Suprapubic skin (tissue), 4 donors: Measurements from ENCODE around the gene ARHGEF33. TPM values are rescaled to one million over a fixed set of nuclear protein-coding genes. Genes with fewer than 3 reads are reported as not detected.
A peak's percentile ranks its signal among the peaks of the same experiment; 100 is the strongest.

ENCODE experiments used
- DNase-seq, 2 donors: peaks; one replicate each; pipeline ENCODE4 v3.0.0-alpha.2; 2019; ENCODE audit warnings: low spot score in 2 of 2
- H3K27ac ChIP-seq: fragments of 200-600 bp; sonication (generic); one replicate; pipeline ENCODE4 v1.5.1; 2019
- H3K27me3 ChIP-seq: fragments of 200-600 bp; sonication (generic); one replicate; pipeline ENCODE4 v1.5.1; 2019
- H3K36me3 ChIP-seq: fragments of 200-600 bp; sonication (generic); one replicate; pipeline ENCODE4 v1.5.1; 2019
- H3K4me1 ChIP-seq: fragments of 200-600 bp; sonication (generic); one replicate; pipeline ENCODE4 v1.5.1; 2019
- H3K4me3 ChIP-seq: fragments of 200-600 bp; sonication (generic); one replicate; pipeline ENCODE4 v1.5.1; 2019; ENCODE audit warnings: mild to moderate bottlenecking
- H3K9me3 ChIP-seq: fragments of 200-600 bp; sonication (generic); one replicate; pipeline ENCODE4 v1.5.1; 2019
- CTCF ChIP-seq, 2 donors: fragments of 200-600 bp in 1 of 2; fragments of 450-650 bp in 1 of 2; sonication (generic) in 1 of 2; IDR thresholded peaks; one replicate each; pipeline ENCODE4 v1.5.1; 2016 to 2019; ENCODE audit warnings: antibody characterized with exemption in 2 of 2, mild to moderate bottlenecking in 1 of 2, moderate library complexity in 1 of 2
- EP300 ChIP-seq: sonication (generic); formaldehyde crosslinking; IDR thresholded peaks from one replicate; pipeline ENCODE4 v1.6.1; 2017; ENCODE audit warnings: antibody characterized with exemption
- POLR2A ChIP-seq, 2 donors: fragments of 450-650 bp; IDR thresholded peaks; one replicate each; pipeline ENCODE4 v1.6.1; 2017; ENCODE audit warnings: antibody characterized with exemption in 2 of 2, mild to moderate bottlenecking in 2 of 2, moderate library complexity in 2 of 2
- POLR2AphosphoS5 ChIP-seq, 3 donors: sonication (generic); formaldehyde crosslinking; IDR thresholded peaks; one replicate each; pipeline ENCODE4 v1.6.1; 2017; ENCODE audit warnings: antibody characterized with exemption in 3 of 3
- WGBS: methylation state at CpG from one replicate; pipeline ENCODE4 v1.1.5; 2018; 5-methylcytosine and 5-hydroxymethylcytosine counted together
- total RNA-seq, 4 donors: library from RNA; depleted of rRNA; stranded (reverse); fragments of >200 nt; gene quantifications; one replicate each; pipeline ENCODE4 v1.1.0, GENCODE V29; 2016

The ARHGEF33 gene
- total RNA-seq, 4 donors from 2014 or later, result 0.34 to 0.80 (median 0.42) TPM

GRCh38 chr2:38866773-38867443 lies 22.8 kb upstream of the ARHGEF33 start:
- Histone ChIP-seq H3K27ac (no peak overlapping the region), H3K4me1 (peaks cover 3% of the 10 kb centered on the region), H3K27me3 (no peaks in the 10 kb centered on the region), H3K4me3 (no peak overlapping the region), H3K36me3 (peaks cover 17% of the 10 kb centered on the region), H3K9me3 (peaks cover 8% of the 10 kb centered on the region)
- no peak for TF ChIP-seq CTCF (IDR thresholded peaks at IDR 0.05)
- WGBS, result 81% methylated on average over 3 of the region's 3 CpGs
- DNase-seq, result no peak

- Histone ChIP-seq H3K27ac (no peak overlapping the region), H3K4me3 (no peak overlapping the region), H3K27me3 (no peaks in the 10 kb centered on the region), H3K9me3 (peaks cover 8% of the 10 kb centered on the region), H3K4me1 (peaks cover 15% of the 10 kb centered on the region), H3K36me3 (peaks cover 3% of the 10 kb centered on the region)
- DNase-seq, result no peak
- 95% methylated on average over 3 of the region's 3 CpGs for WGBS
- TF ChIP-seq CTCF (IDR thresholded peaks at IDR 0.05), result no peak
- no peak for TF ChIP-seq EP300
- no peak for TF ChIP-seq POLR2AphosphoS5 (IDR thresholded peaks at IDR 0.05)
- no peak for TF ChIP-seq POLR2A (IDR thresholded peaks at IDR 0.05)
Observed at GRCh38 chr2:38871432-38871831, 18.2 kb upstream of the ARHGEF33 start.

- H3K36me3 ChIP-seq, result no peaks in the 10 kb centered on the region
- H3K27me3 ChIP-seq, result no peaks in the 10 kb centered on the region
- H3K9me3 ChIP-seq, result peaks cover 8% of the 10 kb centered on the region
- no peak overlapping the region for H3K4me3 ChIP-seq
- 73% methylated on average over 5 of the region's 5 CpGs for WGBS
- TF ChIP-seq POLR2A (IDR thresholded peaks at IDR 0.05), result no peak
- TF ChIP-seq EP300, result no peak
- TF ChIP-seq POLR2AphosphoS5 (IDR thresholded peaks at IDR 0.05), result no peak
- no peak for TF ChIP-seq CTCF (IDR thresholded peaks at IDR 0.05)
- no peak for DNase-seq
- no peak overlapping the region for H3K27ac ChIP-seq
- peaks cover 17% of the 10 kb centered on the region for H3K4me1 ChIP-seq
Observed at GRCh38 chr2:38873763-38874162, 15.9 kb upstream of the ARHGEF33 start.

GRCh38 chr2:38875227-38875575 lies 14.5 kb upstream of the ARHGEF33 start:
- peaks cover 17% of the 10 kb centered on the region for H3K4me1 ChIP-seq
- H3K36me3 ChIP-seq, result no peaks in the 10 kb centered on the region
- WGBS, result 0% methylated on average over 10 of the region's 10 CpGs
- DNase-seq, result no peak
- H3K27me3 ChIP-seq, result no peaks in the 10 kb centered on the region
- no peak for TF ChIP-seq POLR2A (IDR thresholded peaks at IDR 0.05)
- no peak for TF ChIP-seq CTCF (IDR thresholded peaks at IDR 0.05)
- no peak for TF ChIP-seq EP300
- TF ChIP-seq POLR2AphosphoS5 (IDR thresholded peaks at IDR 0.05), result no peak
- peaks cover 7% of the 10 kb centered on the region for H3K9me3 ChIP-seq
- peak overlapping the region; percentile 54 for H3K4me3 ChIP-seq
- peak overlapping the region; percentile 3 for H3K27ac ChIP-seq

GRCh38 chr2:38875576-38876367 lies 13.9 kb upstream of the ARHGEF33 start, which contains the start of the genes DHX57 and MORN2:
Gene DHX57 (minus strand): TSS chr2:38875934. CDS start chr2:38868405, 7,529 bp downstream.
Gene MORN2 (plus strand): TSS chr2:38875976.
- Histone ChIP-seq H3K9me3 (peaks cover under 1% of the 10 kb centered on the region), H3K4me1 (peaks cover 17% of the 10 kb centered on the region), H3K27me3 (no peaks in the 10 kb centered on the region), H3K4me3 (peak within 1 kb of the TSS; percentile 54), H3K27ac (peak within 1 kb of the TSS; percentile 3), H3K36me3 (peaks cover under 1% of the 10 kb centered on the region)
- no peak for TF ChIP-seq POLR2AphosphoS5 (IDR thresholded peaks at IDR 0.05)
- TF ChIP-seq CTCF (IDR thresholded peaks at IDR 0.05), result no peak
- no peak for TF ChIP-seq POLR2A (IDR thresholded peaks at IDR 0.05)
- no peak for TF ChIP-seq EP300
- 2% methylated on average over 43 of the region's 52 CpGs for WGBS
- peak; percentile 90 to 93 for DNase-seq
